ENCODE measurements around the gene ADGRV1. TPM values are rescaled to one million over a fixed set of nuclear protein-coding genes. Genes with fewer than 3 reads are reported as not detected.

Gene ADGRV1
- total and polyA plus RNA-seq, 8 donors, result 12.5 to 36.4 (median 16.9) TPM

DNA sequence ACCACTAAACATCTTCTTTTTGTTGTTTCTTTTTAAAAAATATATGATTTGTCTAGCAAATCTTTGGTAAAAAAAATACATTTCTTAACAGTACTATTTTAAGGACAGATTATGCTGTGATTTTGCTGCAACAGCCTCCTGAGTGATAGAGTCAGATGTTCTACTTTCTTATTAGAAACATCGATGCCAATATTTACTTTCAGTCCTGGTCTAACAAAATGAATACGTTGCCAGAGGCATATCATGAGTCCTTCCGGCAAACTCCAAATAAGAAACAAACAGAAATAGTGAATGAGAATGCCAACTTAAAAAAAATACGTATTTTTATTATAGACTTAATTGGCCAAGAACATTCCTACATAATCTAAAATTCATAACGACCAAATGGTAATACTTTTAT, 371.5 kb downstream of the ADGRV1 start:
- Histone ChIP-seq H3K4me3 (no peak overlapping the region), H3K9me3 (no peaks in the 10 kb centered on the region), H3K27me3 (no peaks in the 10 kb centered on the region), H3K27ac (no peak overlapping the region), H3K4me1 (peaks cover 0 to 7% of the 10 kb centered on the region in 2 donors), H3K36me3 (no peaks in the 10 kb centered on the region)
- DNase-seq, result no peak
- TF ChIP-seq, protein P1, sequence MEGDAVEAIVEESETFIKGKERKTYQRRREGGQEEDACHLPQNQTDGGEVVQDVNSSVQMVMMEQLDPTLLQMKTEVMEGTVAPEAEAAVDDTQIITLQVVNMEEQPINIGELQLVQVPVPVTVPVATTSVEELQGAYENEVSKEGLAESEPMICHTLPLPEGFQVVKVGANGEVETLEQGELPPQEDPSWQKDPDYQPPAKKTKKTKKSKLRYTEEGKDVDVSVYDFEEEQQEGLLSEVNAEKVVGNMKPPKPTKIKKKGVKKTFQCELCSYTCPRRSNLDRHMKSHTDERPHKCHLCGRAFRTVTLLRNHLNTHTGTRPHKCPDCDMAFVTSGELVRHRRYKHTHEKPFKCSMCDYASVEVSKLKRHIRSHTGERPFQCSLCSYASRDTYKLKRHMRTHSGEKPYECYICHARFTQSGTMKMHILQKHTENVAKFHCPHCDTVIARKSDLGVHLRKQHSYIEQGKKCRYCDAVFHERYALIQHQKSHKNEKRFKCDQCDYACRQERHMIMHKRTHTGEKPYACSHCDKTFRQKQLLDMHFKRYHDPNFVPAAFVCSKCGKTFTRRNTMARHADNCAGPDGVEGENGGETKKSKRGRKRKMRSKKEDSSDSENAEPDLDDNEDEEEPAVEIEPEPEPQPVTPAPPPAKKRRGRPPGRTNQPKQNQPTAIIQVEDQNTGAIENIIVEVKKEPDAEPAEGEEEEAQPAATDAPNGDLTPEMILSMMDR (IDR thresholded peaks at IDR 0.05), result no peak
- intact Hi-C loops (cut with DNase I), result no loop called here
- ATAC-seq, result no peak

DNA sequence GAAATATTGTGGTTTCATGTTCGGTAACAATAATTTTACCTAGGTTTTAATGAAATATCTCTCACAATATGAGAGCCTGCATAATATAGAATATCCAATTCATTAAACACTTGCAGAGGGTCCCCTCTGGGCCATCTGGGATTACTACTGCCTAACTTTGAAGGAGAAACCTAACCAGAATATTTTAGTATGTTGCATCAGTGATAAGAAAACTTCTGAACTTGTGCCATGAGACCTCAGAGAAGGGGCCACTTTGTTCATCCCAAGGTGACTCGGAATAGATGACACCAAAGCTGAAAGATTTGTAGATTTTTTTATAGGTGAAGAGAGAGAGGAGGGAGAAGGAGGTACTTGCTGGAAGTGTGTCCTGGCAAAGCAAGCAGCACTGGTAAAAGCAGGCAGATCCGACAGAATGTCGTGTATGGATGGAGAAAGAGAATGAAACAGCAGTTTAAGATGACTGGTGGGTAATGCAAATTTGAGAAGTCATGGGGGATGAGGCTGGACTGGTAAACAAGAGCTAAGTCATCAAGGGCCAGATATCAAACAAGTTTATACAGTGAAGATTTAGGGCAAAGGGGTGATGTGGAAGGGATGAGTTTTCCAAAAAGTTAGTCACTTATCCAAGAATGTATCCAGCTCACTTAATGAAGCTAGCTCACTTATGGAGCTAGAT, 372.3 kb downstream of the ADGRV1 start:
- TF ChIP-seq, protein P1 (IDR thresholded peaks at IDR 0.05), result no peak
- no peaks in the 10 kb centered on the region for H3K36me3 ChIP-seq
- no peaks in the 10 kb centered on the region for H3K9me3 ChIP-seq
- peaks cover 0 to 7% of the 10 kb centered on the region in 2 donors for H3K4me1 ChIP-seq
- H3K27me3 ChIP-seq, result no peaks in the 10 kb centered on the region
- H3K27ac ChIP-seq, result no peak overlapping the region
- intact Hi-C loops (cut with DNase I), result no loop called here
- no peak overlapping the region for H3K4me3 ChIP-seq
- no peak for ATAC-seq
- no peak for DNase-seq

DNA sequence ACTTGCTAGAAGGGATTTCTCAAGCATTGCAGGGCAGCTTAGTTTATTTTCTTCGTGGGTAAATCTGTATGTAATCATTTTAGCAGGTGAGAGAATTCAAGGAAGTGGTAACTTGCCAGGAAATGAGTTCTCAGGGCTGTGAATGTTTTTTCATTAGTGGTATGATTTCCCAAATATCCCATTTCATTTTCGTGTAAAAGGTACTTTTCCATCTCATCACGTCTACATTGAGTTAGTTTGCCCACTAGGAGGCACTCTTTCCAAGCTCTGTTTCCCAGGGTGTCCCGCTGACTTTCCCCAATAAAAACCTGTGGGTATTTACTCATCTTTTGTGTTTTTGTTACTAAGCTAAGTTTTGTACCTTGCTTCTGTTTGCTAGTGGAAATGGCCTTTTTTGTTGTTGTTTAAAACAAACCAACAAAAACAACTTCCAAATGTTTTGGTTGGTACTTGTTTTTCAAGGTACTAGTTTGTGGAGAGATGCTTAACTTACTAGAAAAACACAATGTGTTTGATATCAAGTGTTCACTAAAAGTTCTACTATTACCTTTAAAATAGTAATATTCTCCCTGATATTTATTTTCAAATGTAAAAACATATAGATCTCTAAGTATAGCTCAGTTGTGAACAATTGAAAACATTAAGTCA, 373.6 kb downstream of the ADGRV1 start:
- Histone ChIP-seq H3K4me1 (peaks cover 0 to 7% of the 10 kb centered on the region in 2 donors), H3K4me3 (no peak overlapping the region), H3K27ac (no peak overlapping the region), H3K9me3 (no peaks in the 10 kb centered on the region), H3K27me3 (no peaks in the 10 kb centered on the region), H3K36me3 (no peaks in the 10 kb centered on the region)
- TF ChIP-seq, protein P1 (IDR thresholded peaks at IDR 0.05), result peak; percentile 66 to 84
- DNase-seq (peak in 2 of 4 donors; percentile 32 to 65), ATAC-seq (peak; percentile 93)
- intact Hi-C loops (cut with DNase I), result no loop called here

DNA sequence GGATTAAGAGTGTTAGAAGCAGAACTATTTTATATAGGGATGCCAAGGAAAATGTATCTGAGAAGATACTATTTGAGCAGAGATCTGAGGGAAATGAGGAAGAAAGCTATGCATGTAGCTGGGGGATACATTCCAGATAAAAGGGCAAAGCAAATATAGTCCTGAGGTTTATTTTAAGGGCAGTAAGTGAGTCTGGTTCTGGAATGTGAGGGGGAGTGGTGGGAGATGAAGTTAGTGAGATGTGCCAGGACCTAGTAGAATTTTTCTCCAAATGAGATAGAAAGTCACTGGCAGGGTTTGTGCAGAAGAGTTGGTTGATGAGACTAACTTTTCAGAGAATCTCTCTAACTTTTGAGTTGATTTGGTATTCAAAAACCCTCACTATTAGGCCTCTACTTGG, 374.7 kb downstream of the ADGRV1 start:
- no peak overlapping the region for H3K27ac ChIP-seq
- H3K4me1 ChIP-seq, result peaks cover 0 to 7% of the 10 kb centered on the region in 2 donors
- H3K4me3 ChIP-seq, result no peak overlapping the region
- H3K9me3 ChIP-seq, result no peaks in the 10 kb centered on the region
- TF ChIP-seq, protein P1 (IDR thresholded peaks at IDR 0.05), result no peak
- intact Hi-C loops (cut with DNase I), result no loop called here
- no peaks in the 10 kb centered on the region for H3K27me3 ChIP-seq
- DNase-seq (no peak), ATAC-seq (no peak)
- no peaks in the 10 kb centered on the region for H3K36me3 ChIP-seq

DNA sequence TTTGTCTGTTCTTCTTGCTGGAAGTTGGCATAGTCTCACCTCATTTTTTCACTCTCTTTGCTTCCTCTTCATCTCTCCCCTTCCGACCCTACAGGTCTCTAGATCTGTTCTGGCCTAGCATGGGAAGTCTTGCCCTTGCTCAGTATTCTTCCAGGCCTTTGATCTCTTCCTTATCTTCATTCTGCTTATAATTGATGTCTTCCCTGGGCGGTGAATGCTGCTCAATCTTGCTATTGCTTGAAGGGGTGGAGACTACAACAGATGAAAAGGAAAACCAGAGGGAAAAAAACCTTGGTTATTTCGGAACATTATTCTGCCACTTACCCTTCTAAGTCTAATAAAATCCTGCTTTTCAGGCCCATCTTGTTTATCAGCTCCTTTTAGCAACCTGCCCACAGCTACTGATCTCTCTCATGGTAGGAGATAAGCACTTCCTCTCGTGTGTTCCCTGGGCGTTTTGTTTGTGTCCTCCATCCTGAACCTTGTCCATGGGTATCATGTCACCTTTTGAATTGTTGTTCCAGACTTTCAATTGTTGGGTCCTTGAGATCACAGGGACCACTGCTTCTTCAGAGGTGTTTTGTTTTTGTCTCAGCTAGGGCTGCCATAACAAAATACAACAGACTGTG, 375.6 kb downstream of the ADGRV1 start:
- intact Hi-C loops (cut with DNase I), result no loop called here

More for the DNA sequence above, 375.6 kb downstream of the ADGRV1 start:
- DNase-seq (no peak), ATAC-seq (no peak)
- Histone ChIP-seq H3K27me3 (no peaks in the 10 kb centered on the region), H3K9me3 (no peaks in the 10 kb centered on the region), H3K4me1 (peaks cover 0 to 7% of the 10 kb centered on the region in 2 donors), H3K4me3 (no peak overlapping the region), H3K36me3 (no peaks in the 10 kb centered on the region), H3K27ac (no peak overlapping the region)
- TF ChIP-seq, protein P1 (IDR thresholded peaks at IDR 0.05), result no peak
